Activated CD8-positive, alpha-beta memory T cell treated with anti-CD3 and anti-CD28 coated beads for 1 hour (primary cell): ENCODE measurements around the gene CSNK1E.
A peak's percentile ranks its signal among the peaks of the same experiment; 100 is the strongest.

Source experiments
- DNase-seq, 2 donors: peaks; one replicate each; pipeline ENCODE4 v3.0.0-alpha.2; 2020; ENCODE audit warnings: low read depth in 1 of 2; ENCODE audit errors: extremely low read depth in 1 of 2

CSNK1E gene

DNA sequence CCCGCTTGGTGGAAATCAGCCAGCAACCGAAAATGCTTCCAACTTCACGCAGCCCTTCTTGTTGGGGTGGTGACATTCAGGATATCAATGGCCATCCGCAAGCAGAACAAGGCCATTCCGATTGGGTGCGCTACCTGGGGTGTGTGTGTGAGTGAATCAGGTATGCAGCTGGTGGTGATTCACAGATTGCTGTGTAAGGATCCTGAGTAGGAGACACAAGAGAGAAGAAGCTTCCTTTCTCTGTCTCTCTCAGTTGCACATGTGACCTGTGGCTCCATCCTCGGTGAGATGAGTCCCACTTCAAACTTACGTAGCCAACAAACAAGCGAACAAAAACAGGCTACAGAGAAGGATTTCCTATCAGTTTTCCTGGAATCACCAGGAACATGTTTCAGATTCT is 34.8 kb downstream of the CSNK1E start:
- DNase-seq = no peak

DNA sequence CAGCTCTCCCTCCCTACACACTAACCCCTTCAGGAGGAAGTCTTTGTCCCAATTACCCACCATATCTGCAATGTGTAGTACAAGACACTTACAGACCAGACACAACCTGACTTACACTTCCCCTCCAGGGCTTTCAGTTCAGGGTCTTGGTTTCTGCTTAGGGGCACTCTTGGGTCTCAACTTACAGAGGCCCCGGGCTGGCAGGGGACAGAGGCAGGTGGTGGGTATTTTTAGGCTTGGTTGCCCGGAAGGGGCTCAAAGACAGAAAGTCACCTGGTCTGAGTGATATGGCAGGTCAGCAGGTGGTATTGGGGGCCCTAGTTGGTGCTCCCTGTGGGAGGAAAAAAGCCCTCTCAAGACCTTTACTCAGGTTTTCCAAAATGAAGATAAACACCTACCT is 41.1 kb downstream of the CSNK1E start:
- DNase-seq = no peak

DNA sequence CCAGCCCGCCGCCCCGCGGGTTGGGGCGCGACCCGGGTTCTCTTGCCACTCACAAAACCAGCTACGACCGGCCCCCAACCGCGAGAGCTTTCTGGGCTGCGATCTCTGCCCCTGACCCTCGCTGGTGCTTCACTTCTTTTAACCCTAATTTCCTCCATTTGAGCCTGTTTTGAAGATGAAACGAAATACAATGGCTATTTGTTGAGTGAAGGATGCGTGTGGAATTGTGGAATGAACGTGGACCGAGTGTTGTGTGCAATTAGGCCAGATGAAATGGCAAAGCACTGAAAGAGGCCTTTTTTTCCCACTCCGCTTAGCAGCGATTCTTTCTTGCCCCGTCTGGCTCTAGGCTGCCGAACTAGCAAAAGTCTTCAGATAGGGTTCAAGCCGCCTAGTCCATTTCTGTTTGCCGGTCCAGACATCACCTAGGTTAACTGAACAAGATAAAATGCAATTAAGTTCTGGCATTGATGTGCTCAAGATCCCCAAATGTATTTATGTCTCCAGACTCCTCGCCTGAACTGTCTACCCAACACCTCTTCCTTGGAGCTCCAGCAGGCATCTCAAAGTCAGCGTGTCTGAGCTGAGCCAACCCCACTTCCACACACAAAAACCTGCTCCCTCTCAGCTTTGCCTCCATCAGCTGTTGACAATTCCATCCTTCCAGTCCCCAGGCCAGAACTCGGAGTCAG is 44.0 kb downstream of the CSNK1E start:
- DNase-seq = no peak

DNA sequence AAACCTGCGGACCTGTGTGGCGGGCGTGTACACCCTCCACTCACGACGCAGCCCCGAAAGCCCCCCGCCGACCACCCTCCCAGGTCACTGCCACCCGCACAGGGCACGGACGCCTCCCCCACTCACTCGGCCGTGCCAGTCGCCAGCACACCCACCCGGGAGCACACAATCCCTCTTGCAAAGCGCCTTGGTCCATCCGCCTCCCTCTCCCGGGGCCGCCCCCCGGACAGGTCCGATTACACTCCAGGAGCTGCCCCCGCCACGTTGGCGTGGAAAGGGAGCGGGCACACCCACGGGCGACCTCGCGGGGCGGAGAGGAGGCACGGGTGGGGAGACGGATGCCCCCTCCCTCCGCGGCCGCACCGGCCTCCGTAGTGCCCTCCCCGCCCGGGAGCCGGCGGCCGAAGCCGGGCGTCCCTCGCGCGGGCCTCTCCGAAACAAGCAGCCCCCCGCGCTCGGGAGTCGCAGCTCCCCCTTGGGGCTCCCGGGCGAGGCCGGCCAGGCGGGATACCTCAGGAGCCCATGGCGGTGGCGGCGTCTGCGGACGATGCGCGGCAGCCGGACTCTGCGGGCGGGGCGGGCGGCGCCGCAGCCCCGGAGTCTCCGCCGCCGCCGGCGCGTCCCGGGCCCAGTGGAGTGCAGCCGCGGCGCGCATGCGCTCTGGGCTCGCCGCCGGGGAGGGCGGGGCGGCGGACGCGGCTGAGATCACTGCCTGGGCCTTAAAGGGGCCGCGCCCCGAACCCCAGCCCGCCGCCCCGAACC is 44.7 kb downstream of the CSNK1E start, which contains the start of gene TMEM184B:
Gene TMEM184B (minus strand): TSS at position 638 of the 762 bp plus-strand sequence. CDS start 25,049 bp downstream, outside the sequence.
- DNase-seq = peak; percentile 34 to 71

DNA sequence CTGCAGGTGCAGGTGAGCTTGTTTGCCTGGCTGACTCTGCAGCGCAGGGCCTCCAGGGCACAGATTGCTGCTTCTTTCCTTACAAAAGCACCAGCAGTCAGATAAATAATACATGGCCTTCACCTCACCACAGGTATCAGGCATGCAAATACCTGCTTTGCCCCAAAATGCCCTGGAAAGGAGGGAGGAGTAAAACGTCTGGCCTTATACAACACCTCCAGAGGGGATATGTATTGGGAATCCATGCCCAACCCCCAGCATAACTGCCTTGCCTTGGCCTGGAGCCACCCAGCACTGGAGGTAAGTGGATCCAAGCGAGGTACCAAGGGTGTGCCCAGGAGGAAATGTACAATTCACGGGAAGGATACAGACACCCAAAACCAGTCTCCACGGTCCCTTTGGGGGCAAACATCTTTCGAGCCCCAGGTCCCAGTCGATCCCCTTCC is 45.3 kb downstream of the CSNK1E start:
- DNase-seq = no peak

DNA sequence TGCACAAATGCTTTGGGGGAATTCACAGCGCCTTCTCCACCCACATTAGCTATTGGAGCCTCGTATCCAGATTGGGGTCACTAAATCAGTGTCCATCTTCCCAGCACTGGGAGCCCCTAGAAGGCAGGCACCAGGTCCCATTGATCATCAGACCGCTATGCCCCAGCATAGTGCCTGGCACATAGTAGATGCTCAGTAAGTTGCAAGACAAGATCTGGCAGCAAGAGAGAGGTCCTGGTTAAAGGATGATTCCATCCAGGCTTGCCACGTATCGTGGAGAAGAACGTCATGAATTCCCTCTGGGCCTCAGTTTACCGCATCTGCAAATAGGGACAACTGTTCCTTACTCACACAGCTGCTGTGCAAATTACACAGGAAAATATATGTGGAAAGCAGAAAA is 46.1 kb downstream of the CSNK1E start:
- no peak for DNase-seq

DNA sequence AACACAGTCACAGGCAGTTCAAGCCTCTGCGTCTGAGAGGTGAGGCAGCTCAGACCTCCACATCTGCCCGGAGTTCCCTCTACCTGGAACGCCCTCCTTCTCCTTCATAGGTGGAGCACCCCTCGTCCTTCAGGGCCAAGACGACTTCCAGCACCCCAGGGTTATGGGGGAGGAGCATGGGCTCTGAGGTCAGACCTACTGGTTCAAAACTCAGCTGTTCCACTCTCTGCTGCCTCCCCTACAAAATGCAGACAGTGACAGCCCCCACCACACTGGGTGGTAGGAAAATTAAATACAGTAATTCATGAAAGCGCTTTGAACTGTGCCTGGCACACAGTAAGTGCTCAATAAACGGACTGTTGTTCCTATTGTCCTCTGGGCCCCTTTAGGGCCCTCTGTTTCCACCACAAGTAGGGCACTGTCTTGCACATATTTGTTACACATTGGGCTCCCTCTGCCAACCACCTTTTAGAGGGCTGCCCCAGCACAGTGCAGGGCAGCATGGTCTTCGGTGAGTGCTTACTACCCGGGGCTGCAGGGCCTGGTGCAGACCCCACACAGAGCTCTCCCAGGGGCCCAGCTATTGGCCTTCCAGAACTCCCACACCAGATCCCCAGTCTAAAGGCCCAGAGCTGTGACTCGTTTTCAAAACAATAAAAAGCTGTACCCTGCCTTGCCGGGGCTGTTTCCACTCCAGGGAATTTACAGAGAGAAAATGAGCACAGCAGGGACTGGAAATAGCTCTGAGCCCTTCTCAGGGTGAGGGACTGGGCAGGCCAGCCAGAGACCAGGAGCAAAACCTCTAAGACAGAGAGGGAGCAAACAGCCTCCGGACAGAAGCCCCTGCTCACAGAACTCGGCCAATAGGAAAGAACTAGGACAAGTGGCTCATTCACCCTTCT is 46.9 kb downstream of the CSNK1E start:
- DNase-seq = no peak

DNA sequence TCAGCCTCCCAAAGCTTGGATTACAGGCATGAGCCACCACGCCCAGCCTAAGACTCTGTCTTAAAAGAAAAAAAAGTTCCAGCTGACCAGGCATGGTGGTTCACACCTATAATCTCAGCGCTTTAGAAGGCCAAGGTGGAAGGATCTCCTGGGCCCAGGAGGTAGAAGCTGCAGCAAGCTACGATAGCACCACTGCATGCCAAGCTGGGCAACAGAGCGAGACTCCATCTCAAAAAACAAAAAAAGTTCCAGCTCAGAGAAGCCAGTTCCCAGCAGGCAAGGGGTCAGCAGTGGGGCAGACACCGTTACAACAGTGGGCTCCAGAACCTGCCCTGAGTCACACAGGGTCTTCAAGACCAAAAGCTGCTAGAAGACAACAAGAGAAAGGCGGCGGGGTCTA is 47.8 kb downstream of the CSNK1E start:
- no peak for DNase-seq

DNA sequence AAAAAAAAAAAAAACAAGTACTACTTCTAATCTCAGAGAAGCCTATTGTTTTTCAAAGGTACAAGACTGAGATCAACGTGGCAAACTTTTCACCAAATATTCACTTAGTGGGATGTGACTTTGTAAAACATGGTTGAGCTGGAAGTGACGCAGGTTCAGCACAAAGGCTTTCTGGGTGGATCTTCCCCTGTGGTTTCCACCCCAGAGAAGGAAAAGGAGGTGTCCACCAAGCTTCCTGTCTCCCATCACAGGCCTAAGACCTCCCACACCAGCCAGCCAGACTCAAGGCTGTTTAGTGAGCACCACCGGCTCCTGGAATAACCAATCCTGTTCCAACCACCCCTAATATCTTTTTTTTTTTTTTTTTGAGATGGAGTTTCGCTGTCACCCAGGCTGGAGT is 50.1 kb downstream of the CSNK1E start:
- peak; percentile 18 to 27 for DNase-seq

DNA sequence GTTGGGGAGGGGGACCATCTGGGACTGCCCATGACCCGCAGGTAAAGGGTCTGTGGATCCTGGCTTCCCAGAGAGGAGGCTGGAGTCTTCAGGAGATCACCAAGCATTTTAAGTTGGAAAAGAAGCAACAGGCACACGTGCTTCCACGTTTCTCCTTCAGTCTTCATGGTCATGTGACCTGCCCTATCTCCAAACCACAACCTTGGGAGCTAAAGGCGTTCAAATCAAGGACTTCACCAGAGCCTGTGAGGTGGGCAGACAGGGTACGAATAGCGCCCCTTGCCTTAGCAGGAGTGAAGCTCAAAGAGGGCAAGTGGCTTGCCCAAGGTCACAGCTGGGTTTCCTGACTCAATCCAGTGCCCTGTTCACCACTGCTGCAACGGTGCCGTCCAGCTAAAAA is 51.1 kb downstream of the CSNK1E start:
- no peak for DNase-seq

DNA sequence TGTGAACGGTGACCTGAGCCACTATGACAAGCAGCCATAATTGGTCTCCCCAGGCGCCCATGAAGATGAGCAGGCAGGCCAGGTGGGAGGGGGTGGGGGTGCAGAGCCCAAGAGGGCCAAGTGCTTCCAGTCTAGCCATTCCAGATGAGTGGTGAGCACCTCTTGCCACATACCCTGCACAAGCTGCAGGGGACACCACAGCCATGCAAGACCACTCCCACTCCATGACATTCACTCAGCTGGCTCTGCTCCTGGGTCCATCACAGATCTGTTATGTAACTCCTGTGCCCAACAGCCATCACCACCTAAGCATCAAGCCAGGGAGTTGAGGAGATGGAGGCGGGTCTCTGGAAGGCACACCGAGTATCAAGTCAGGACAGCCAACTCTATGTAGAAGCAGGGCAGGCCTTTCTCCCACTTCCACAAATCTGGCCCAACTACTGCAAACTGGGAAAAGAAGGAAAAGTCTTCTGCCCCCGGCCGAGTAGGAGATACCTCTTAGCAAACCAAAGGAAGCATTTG is 52.9 kb downstream of the CSNK1E start:
- DNase-seq = no peak

DNA sequence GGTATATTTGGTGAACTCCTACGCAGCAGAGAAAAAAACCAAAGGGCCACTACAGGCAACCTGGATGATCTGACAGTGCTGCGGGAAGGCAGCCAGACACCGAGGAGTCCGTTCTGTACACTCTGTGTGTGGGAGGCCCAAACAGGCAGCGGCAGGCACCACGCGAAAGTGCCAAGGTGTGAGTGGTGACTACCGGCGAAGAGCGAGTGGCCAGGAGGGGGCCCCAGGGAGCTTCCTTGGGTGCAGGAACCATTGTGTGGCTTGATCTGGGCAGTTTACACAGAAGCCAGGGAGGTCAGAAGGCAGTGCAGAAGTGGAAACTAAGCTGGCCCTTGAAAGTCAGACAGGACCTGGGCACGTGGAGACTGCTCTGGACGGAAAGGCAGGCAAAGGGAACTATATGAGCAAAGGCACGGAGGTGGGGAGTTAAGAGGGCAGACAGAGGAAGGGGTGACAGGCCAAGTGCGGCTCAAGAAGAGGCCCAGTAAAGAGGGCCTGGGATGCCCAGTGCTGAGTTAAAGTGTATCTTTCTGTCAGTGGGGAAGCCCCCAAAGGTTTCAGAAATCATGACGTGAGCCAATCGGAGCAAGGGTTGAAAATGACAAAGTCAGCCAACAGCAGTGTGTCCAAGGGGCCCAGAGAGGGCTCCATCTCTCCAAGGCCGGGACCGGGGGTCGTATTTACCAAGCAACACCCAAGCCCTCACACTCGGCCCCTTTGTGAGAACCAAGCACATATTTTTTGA is 55.0 kb downstream of the CSNK1E start:
- DNase-seq = no peak

DNA sequence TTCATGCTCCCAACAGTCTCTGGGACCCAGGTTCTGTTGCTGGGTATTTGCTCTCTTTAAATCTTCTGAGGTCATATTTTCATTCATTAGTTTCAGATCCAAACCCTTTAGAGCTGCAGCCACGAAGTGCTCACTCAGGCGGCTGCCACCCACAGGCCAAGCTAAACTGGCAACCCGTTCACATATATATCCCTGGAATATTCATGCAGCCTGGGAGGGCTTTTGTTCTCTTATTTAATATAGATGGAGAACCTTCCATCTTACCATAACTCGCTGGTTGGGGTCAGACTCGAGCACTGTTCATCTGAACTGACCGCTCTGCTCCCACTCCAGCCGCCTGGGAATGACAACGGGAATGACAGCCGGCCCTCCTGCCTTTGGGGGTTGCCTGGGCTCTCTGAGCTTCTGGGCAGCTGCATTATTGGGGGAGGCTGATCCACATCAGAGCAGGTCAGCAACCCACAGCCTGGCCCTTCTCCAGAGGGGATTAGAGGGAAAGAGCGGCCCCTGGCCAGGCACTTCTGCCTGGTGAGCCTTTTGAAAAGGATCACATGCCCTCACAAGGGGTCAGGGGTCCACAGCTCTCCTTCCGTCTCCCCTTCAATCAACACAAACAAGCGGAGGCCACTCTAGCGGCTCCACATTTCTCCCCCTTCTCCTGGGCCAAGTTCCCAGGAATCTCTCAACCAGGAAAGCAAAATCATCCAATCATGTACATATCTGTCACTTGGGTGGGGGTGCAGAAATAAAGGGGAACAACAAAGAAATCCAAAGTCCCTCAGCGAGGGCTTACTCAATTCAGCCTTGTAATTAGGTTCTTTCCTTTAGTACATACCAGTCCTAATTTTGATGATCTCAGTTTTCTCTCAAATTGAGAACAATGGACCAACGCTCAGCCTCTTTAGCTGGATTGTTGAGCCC is 56.2 kb downstream of the CSNK1E start:
- no peak for DNase-seq

DNA sequence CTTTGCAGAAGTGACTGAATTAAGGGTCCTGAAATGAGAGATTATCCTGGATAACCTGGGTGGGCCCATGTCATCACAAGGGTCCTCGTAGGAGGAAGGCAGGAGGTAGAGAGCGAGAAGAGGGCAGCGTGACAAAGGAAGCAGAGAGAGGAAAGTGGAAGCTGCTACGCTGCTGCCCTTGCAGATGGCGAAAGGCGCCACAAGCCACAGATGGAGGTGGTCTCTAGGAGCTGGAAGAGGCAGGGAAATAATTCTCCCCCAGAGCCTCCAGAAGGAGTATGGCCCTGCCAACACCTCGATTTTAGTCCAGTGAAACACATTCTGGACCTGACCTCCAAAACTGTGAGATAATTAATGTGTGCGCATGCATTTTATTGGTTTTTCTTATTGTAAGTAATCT is 57.9 kb downstream of the CSNK1E start:
- DNase-seq = no peak

DNA sequence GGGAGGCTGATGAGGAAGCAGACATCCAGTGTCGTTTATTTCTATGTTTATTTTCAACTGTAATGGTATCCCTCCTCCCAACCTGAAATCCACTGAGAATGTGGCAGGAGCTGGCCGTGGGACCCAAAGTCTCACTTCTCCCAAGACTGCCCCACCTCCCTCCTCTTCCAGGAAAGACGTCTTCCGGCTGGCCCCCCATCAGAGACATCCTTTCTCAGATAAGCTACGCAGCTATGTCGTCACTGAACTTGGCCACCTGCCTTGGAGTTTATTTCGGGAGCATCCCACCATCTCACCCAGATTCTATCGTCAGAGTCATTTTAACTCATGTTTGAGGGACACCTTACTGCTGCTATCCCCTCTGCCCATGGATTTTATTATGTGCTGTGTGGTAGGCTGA is 58.3 kb downstream of the CSNK1E start:
- no peak for DNase-seq

DNA sequence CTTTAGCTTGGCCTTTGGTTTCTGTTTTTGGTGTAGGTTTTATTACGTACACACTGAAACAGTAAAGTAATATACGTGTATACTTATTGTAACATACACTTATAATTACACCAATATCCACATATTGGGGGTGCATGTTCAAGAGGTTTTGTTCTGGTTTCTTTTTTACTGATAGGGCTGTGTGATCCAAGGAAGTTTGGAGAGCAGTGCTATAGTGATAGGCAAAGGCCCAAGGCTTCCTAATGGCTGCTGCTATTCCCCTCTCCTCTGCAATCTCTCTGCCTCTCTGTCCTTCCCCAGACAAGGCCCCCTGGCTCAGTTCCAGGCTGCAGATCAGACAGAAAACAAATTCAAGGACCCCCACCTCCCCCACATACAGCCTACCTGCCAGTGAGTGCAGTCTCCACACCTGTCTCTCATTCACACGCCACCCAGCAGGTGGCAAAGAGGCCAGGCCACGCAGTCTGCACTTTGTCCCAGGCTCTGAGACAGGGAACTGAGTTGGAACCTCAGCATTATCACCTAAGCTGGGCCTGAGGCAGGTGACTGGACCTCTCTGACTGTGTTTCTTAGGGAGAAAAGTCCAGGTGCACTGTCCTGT is 59.5 kb downstream of the CSNK1E start:
- DNase-seq = no peak

DNA sequence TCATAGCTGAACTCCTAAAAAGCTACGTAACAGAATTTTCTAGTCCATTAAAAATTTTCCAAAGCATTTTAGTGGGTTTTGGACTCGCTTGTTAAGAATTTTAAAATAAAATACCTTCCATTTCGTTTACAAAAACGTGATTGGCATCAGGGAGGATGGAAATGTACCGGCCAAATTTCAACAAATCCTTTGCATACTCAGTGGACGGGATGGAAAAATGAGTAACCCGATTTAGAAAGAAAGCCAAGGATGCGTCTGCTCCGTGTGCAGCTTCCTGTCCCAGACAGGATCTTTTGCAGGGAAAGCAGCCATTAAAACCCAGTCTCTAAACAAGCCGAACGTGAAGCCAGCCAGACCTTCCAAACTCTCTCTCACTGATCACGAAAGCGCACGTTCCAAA is 60.1 kb downstream of the CSNK1E start:
- no peak for DNase-seq

DNA sequence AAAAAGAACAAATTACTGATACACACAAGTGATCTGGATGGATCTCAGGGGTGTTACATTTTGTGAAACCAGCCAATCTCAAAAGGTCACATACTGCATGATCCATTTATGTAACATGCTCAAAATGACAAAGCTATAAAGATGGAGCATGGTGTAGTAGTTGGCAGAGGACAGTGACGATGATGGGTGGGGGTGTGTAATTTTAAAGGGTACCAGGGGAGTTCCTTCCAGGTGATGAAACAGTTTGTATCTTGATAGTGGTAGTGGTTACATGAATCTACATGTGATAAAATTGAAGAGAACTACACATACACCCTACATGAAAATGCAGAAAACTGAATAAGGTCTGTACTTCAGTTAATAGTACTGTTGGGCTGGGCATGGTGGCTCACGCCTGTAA is 61.5 kb downstream of the CSNK1E start:
- no peak for DNase-seq

DNA sequence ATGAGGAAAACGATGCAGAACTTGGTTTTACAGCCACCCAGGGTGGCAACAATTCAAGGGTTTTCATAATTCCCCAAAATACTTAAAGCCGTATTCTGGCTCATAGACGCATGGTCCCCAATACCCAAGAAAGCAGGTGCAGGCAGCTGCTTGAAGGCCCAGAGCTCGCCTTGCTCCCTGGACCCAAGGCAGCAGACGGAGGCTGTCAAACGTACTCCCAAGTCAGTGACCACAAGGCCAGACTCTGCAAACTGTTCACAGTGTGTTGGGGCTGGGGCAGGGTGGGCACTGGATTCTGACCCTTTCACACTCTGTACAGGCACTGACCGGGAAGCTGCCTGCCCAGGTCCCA is 65.9 kb downstream of the CSNK1E start:
- DNase-seq = no peak
